ENCODE results near the gene LRIT1. TPM values are rescaled to one million over a fixed set of nuclear protein-coding genes. Genes with fewer than 3 reads are reported as not detected.

LRIT1 gene
- total RNA-seq, 2 experiments from 2014 or later = not detected

GRCh38 chr10:84230359-84230758 lies 11.0 kb downstream of the LRIT1 start:
- TF ChIP-seq, protein P1, sequence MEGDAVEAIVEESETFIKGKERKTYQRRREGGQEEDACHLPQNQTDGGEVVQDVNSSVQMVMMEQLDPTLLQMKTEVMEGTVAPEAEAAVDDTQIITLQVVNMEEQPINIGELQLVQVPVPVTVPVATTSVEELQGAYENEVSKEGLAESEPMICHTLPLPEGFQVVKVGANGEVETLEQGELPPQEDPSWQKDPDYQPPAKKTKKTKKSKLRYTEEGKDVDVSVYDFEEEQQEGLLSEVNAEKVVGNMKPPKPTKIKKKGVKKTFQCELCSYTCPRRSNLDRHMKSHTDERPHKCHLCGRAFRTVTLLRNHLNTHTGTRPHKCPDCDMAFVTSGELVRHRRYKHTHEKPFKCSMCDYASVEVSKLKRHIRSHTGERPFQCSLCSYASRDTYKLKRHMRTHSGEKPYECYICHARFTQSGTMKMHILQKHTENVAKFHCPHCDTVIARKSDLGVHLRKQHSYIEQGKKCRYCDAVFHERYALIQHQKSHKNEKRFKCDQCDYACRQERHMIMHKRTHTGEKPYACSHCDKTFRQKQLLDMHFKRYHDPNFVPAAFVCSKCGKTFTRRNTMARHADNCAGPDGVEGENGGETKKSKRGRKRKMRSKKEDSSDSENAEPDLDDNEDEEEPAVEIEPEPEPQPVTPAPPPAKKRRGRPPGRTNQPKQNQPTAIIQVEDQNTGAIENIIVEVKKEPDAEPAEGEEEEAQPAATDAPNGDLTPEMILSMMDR (IDR thresholded peaks at IDR 0.05) = no peak
- no peak for ATAC-seq
- DNase-seq = no peak
- Mint-ChIP-seq H3K27me3 (peaks cover 27% of the 10 kb centered on the region), H3K36me3 (ENCODE audit: low read depth) (no peaks in the 10 kb centered on the region), H3K9me3 (no peaks in the 10 kb centered on the region), H3K4me1 (ENCODE audit: low read depth) (no peaks in the 10 kb centered on the region), H3K27ac (no peak overlapping the region), H3K4me3 (no peak overlapping the region)
- intact Hi-C loops (cut with micrococcal nuclease) = no loop called here
- POLR2A ChIA-PET = no interaction called here
- CTCF ChIA-PET = no interaction called here

DNA sequence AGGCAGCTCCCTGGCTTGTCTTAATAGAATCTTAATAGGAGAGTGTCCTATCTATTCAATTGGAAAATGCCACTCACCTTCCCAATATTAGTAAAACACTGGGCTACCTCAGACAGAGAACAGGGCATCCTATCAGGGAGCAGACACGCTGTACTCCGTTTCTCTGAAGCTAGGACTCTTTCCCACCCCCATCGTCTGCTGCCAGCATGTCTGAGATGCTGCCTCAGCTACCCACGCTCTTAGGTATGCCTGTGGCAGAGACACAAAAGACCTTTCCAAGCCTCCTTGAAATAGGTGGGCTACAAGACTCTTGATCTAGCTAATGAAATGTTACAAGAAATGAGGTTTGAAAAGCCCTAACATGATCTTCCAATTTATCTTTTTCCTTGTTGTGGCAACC lies 13.5 kb downstream of the LRIT1 start:
- H3K36me3 Mint-ChIP-seq (ENCODE audit: low read depth) = no peaks in the 10 kb centered on the region
- H3K9me3 Mint-ChIP-seq = no peaks in the 10 kb centered on the region
- peaks cover 24% of the 10 kb centered on the region for H3K27me3 Mint-ChIP-seq
- ChIA-PET POLR2A (no interaction called here), CTCF (interaction anchor here (2.4 kb wide), 1 partner anchor 13 kb away, joined by 6 read pairs; no protein-coding TSS in a partner anchor)
- no peak overlapping the region for H3K4me3 Mint-ChIP-seq
- H3K27ac Mint-ChIP-seq = no peak overlapping the region
- TF ChIP-seq, protein P1 (IDR thresholded peaks at IDR 0.05) = no peak
- no peak for ATAC-seq
- H3K4me1 Mint-ChIP-seq (ENCODE audit: low read depth) = no peaks in the 10 kb centered on the region
- no peak for DNase-seq
- intact Hi-C loops (cut with micrococcal nuclease) = no loop called here

DNA sequence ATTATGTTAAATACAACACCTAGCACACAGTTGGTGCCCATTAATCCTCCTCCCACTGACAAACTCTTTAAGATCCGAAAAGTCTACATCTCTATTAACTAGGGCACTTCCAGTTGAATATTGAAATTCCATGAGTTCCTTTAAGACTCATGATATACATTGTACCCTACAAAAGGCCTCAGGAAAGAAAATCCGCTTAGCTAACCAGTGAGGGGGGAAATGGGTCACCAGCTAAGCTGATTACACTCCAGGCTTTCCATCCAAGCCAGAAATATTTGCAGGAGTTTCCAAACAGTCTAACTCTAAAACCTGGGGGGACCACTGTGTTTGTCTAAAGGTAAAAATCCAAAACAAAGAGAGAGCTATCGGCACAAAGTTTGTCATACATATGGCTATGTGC lies 14.7 kb downstream of the LRIT1 start:
- Mint-ChIP-seq H3K36me3 (ENCODE audit: low read depth) (no peaks in the 10 kb centered on the region), H3K4me3 (no peak overlapping the region), H3K9me3 (no peaks in the 10 kb centered on the region), H3K27ac (no peak overlapping the region), H3K4me1 (ENCODE audit: low read depth) (no peaks in the 10 kb centered on the region), H3K27me3 (peaks cover 23% of the 10 kb centered on the region)
- no peak for DNase-seq
- TF ChIP-seq, protein P1 (IDR thresholded peaks at IDR 0.05) = no peak
- intact Hi-C loops (cut with micrococcal nuclease) = no loop called here
- no peak for ATAC-seq
- CTCF ChIA-PET = interaction anchor here (1.3 to 2.4 kb wide), 2 partner anchors 12 to 16 kb away, joined by 3 to 6 read pairs; no protein-coding TSS in a partner anchor
- POLR2A ChIA-PET = no interaction called here

- Mint-ChIP-seq H3K36me3 (ENCODE audit: low read depth) (no peaks in the 10 kb centered on the region), H3K4me1 (ENCODE audit: low read depth) (no peaks in the 10 kb centered on the region), H3K27ac (no peak within 1 kb of the TSS), H3K4me3 (no peak within 1 kb of the TSS), H3K9me3 (no peaks in the 10 kb centered on the region), H3K27me3 (peaks cover 16% of the 10 kb centered on the region)
- ChIA-PET POLR2A (no interaction called here), CTCF (interaction anchor here (2.0 kb wide), 1 partner anchor 13 kb away, joined by 4 read pairs; no protein-coding TSS in a partner anchor)
- intact Hi-C loops (cut with micrococcal nuclease) = no loop called here
- DNase-seq = no peak
- no peak for ATAC-seq
- TF ChIP-seq, protein P1 (IDR thresholded peaks at IDR 0.05) = no peak
These were observed 15.7 kb downstream of the LRIT1 start, which contains the start of gene LRIT2 for GRCh38 chr10:84225427-84226173. LRIT2 (minus strand) TSS chr10:84225544; CDS start chr10:84225520, 24 bp downstream.

GRCh38 chr10:84224411-84225028 lies 16.8 kb downstream of the LRIT1 start:
- TF ChIP-seq, protein P1 (IDR thresholded peaks at IDR 0.05) = no peak
- DNase-seq (peak; percentile 15), ATAC-seq (no peak)
- Mint-ChIP-seq H3K9me3 (peaks cover 2% of the 10 kb centered on the region), H3K4me3 (no peak overlapping the region), H3K27me3 (peaks cover 17% of the 10 kb centered on the region), H3K36me3 (ENCODE audit: low read depth) (no peaks in the 10 kb centered on the region), H3K4me1 (ENCODE audit: low read depth) (no peaks in the 10 kb centered on the region), H3K27ac (no peak overlapping the region)
- intact Hi-C loops (cut with micrococcal nuclease) = no loop called here
- CTCF ChIA-PET = interaction anchor here (0.9 to 2.0 kb wide), 3 partner anchors 10 to 76 kb away, joined by 3 to 4 read pairs (median 3); no protein-coding TSS in a partner anchor
- POLR2A ChIA-PET = no interaction called here

All from activated CD8-positive, alpha-beta T cell treated with anti-CD3 and anti-CD28 coated beads for 36 hours (primary cell).